Measurements from ENCODE around the gene KDSR.
"Not testable (repeated sequence)": the region's sequence is repeated elsewhere in the genome, so short reads cannot be mapped to it uniquely, and the experiment has no call there.

Gene KDSR

DNA sequence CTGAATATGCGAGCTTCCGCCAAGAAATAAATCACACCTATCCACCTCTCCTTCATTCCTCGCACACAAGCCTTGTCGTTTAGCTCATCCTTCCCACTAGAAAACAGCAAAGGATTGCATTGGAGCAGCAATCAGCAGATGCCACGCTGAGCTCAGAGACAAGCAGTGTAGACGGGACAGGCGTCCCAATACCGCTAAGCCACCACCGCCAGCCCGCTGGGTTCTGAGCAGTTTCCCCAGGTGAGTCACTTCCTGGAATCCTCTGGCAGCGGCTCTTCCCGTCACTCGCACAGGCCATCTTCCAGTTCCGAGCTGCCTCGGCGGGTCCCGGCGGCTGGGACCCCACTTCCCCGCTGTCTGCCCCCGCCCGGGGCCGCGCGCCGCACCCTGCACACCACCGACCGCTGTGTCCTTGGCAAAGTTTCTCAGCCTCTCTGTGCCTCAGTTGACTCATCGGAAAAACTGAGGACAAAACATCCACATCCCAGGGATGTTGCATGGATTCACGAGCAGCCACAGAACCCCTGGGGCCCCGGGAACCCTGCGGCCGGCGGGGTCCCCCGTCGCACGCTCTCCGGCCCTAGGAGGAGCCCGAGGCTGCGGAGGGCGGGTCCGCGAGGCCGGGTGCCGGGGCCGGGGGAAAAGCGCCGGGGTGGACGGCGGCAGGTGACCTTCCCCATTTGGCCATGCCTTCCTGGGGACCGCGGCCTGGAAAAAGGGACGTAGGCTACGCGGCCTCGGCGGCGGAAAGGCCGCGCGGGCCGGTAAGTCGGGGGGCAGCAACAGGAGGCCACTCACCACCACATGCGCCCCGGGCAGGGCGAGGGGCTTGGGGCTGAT is 573 bp downstream of the KDSR start:
- peak; percentile 32 to 47 for DNase-seq (ENCODE audit: low read depth in 2 of 2, low spot score in 1 of 2)

DNA sequence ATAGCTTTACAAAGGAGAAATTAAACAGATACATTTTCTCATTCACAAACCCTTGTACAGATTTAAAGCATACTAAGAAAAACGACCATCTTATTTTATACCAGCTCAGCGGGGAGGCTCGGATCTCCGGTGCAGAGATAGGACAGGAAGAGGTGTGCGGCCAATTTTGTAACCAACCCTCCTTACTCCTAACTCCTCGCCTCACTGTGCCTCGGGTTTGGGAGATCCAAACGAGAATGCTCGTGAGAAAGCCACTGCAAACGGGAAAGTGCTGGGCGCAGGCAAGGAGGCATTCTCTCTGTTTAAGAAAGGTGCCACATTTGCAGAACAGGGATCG is 1.2 kb downstream of the KDSR start:
- no peak for DNase-seq (ENCODE audit: low read depth in 2 of 2, low spot score in 1 of 2)

DNA sequence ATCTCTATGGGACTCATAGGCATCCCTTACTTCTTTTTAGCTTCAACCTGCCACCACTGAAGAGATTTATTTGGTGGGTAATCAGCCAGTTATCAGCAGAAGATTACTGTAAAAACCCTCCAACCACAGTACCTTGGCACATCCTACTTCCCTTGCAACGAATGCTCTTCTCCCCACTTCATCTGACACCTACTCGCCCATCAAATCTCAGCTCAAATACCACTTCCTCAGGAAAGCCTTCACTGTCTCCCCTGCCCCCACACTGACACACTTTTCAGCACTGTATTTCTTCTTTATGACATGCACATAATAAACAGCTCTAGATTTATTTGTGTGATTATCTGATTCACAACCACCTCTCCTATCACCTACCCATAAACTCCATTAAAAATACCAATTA is 3.1 kb downstream of the KDSR start:
- peak in 1 of 2 donors; percentile 18 for DNase-seq (ENCODE audit: low read depth in 2 of 2, low spot score in 1 of 2)

DNA sequence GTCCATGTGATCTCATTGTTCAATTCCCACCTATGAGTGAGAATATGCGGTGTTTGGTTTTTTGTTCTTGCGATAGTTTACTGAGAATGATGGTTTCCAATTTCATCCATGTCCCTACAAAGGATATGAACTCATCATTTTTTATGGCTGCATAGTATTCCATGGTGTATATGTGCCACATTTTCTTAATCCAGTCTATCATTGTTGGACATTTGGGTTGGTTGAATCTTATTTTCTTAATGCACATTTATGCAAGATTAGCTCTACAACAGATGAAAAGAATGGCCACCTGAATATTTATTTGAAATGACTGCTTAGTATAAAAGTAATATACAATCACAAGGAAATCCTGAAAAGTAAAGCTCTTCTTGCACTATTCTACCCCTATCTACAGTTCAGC is 3.6 kb downstream of the KDSR start:
- not testable (repeated sequence) for DNase-seq (ENCODE audit: low read depth in 2 of 2, low spot score in 1 of 2)

DNA sequence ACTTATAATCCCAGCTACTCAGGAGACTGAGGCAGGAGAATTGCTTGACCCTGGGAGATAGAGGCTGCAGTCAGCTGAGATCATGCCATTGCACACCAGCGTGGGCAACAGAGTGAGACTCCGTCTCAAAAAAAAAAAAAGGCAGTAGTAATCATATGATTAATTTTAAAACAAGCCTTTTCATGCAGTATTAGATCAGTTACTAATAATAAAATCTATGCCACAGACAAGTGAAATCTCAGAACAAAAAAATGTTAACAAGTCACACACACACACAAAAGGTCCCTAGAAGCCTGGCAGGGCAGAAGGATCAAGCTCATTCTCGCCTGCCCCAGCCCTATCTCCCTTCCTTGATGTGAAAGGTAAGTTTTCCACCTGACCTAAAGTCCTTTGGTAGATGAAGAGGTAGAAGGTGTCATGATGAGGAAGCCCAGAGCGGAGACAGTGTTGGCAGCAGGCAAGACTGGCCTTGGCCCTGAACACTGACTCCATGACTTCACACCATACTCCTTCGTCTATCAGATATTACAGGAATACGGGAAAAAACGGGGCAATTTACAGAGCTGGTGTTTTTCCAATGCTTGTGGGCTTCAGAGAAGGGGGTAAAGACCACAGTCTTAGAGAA is 10.6 kb downstream of the KDSR start:
- DNase-seq (ENCODE audit: low read depth in 2 of 2, low spot score in 1 of 2) = no peak

DNA sequence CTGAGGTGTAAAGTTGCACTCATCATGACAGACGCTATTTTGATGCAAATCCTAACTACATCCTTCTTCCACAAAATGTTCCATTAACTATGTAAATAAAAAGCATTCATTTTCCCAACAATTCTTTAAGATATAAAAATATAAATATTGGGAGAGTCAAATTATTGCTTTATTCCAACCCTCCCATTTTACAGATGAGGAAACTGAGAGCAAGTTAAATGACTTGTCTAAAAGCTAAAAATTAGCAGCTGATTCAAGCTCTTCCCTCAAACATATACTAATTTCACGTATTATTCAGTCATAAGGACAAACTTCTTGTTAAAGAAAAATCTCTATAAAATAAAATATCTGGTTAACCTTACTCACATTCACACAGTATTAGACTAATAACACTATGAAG is 16.8 kb downstream of the KDSR start:
- DNase-seq (ENCODE audit: low read depth in 2 of 2, low spot score in 1 of 2) = no peak

DNA sequence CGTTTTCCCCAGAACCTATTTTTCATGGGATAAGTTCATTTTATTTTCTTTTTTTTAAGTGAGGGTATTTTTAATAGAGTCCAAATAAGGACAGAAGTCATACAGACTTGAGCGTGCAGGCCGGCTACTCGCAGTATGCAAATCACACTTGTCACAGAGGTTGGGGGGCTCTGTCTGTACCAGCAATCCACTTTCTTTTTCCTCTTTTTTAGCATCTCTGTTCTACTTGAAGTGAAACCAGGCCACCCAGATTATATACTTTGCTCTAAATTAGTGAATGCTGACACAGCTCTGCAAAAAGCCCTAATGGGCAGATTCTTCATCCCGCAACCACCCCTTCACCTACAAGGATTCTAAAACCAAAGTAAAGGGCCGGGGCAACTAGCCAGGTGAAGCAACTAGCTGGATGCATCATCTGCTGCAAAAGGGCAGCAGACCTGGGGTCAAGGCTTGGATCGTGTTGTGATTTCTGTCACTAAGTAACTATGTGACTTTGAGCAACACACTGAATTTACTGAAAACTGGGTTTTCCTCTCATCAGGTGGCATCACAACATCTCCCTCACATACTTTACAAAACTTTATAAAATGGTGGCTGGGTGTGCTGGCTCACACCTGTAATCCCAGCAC is 18.4 kb downstream of the KDSR start:
- DNase-seq (ENCODE audit: low read depth in 2 of 2, low spot score in 1 of 2) = no peak

DNA sequence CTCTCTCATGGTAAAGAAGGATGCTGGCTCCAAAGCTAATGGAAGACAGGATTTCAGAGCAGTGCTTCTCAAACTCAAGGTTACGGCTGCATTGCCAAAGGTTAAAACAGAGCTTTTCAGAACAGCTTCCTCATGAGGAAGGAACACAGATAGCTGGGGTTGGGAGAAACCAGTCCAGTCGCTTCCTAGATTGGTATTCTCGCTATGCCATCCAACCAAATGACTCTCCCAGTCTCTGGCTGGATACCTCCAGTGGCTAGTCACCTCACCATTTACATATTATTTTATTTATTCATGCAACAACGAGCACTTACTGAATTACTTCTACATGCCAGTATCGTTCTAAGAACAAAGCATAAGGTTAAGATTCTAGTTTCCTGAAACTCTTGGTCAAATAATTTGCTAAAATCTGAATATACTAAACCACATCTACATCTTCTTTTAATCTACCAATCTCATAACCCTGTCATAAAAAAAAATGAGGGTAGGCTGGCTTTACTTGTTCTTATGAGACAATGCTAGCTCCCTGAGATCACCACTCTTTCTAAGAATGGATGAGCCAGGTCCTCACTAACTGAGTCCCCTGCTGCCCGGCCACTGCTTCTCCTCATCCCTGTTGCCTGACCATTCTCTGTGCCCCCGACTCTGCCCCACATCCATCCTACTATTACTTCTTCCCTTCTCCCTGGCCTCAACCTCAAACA is 20.4 kb downstream of the KDSR start:
- no peak for DNase-seq (ENCODE audit: low read depth in 2 of 2, low spot score in 1 of 2)

DNA sequence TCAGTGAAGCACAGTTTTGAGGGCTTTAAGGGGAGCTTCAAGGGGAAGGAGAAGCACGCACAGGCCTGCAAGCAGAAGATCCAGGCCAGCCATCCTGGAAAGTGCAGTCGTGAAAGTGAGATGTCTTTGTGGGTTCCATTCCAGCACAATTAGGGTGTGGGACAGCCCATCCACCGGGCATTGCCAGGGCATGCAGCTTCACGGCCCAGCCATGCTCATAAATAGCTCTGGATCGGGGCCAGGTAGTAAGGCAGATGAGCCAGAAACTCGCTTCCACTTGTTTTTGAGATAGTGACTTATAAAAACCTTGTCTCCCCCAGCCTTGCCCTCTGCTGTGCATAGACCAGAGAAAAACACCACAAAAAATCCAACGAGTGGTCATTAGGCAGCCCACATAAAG is 21.0 kb downstream of the KDSR start:
- DNase-seq (ENCODE audit: low read depth in 2 of 2, low spot score in 1 of 2) = no peak

DNA sequence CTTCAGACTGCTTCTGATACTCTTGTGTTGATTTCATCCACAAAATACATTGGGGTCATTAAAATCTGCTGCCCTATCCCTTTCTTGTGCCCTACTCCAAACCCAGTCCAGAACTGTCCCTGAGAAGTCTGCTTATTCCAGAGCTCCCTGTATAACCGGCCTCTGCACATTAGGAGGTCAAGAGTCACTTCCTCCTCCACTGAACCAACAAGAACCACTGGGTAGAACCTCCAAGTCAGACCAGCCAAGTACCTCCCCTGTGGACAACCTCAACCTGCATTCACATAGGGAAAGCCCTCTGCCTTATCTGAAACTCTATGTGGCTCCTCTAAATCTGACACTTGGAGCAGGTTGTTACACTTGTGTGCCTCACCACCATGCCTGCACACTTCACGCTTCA is 22.1 kb downstream of the KDSR start:
- no peak for DNase-seq (ENCODE audit: low read depth in 2 of 2, low spot score in 1 of 2)

DNA sequence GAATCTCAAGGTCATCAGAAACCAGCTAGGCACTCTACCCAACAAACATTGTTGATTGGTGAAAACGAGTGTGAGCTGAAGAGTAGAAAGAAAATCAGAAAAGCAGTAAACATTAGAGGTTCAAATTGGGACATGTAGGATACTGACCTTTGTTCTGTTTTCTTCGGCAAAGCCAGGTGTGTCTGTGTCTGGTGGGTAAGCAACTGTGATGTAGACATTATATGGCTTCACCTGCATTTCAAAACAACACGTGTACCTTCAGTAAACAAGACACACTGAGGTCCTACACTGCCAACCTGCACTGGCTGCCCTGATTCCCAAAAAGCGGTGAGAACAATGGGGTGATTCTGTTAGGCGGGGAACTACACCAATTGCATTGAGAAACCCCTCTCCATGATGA is 22.7 kb downstream of the KDSR start:
- no peak for DNase-seq (ENCODE audit: low read depth in 2 of 2, low spot score in 1 of 2)

DNA sequence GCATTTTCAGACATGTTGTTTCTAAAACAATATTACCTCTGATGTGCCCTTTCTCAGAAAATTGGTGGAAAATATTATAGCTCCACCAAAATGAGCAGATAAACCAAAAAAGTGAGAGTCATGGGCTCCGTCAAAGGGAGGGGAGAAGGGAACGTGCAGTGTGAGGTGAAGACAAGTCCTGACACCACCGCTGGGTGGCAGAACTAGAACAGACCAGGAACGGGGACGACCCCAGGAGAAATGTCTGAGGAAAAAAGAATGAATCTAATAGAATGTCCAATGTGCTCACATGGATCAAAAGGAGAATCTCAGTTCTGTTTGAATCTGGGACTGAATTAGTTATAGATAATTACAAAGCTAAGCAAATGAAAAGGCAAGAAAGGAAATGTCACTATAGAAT is 24.8 kb downstream of the KDSR start:
- DNase-seq (ENCODE audit: low read depth in 2 of 2, low spot score in 1 of 2) = no peak

DNA sequence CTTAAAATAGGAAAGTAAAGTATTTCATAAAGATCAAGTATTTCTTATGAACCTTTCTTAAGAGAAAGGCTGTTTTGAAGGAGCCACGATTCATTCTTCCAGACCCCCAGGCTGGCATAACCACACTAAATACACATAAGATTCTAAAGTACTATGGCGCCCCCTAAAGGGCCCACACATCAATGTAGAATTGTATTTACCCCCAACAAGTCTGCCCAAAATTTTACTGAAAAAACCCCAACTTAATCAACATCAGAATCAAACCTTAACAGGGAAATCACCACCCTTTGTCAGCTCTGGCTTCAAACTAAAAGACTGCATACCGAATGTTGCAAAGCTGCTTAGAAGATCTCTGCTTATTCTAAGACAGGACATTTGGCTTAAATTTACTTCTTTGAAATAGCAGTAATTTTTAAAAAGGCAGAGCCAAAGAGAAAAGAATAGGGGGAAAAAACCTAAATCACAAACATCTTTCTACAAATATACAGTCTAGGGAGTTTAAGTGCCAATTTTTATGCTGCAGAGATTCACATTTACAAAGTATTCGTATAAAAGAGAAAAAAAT is 27.0 kb downstream of the KDSR start:
- peak in 1 of 2 donors; percentile 21 for DNase-seq (ENCODE audit: low read depth in 2 of 2, low spot score in 1 of 2)

DNA sequence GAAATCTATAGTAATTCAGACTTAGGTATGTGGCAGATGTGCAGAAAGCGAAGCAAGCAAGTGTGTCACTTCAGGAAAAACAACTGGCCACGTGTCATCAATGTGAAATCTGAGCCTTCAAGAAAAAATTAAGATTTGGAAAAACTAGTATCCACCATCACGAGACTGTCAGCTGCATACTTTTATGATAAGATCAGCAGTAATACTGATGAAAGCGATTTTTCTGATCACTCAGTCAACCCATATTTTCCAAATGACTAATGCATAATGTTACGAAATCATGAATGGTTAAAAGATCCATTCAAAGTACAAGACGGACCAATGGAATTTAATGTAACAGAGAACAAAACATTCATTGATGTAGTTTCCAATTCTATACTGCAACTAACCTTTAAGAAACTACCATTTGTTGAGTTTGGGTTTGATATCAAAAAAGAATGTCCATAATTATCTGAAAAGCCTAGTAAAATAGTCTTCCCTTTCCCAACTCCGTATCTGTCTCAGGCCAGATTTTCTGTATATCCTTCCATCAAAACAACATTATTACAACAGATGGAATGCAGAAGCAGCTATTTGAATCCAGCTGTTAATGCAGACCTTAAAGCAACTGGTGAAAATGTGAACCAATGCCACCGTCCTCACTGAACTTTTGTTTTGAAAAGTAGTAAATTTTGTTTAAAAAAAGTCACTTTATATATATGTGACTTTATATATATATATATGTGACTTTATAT is 30.5 kb downstream of the KDSR start:
- DNase-seq (ENCODE audit: low read depth in 2 of 2, low spot score in 1 of 2) = no peak

DNA sequence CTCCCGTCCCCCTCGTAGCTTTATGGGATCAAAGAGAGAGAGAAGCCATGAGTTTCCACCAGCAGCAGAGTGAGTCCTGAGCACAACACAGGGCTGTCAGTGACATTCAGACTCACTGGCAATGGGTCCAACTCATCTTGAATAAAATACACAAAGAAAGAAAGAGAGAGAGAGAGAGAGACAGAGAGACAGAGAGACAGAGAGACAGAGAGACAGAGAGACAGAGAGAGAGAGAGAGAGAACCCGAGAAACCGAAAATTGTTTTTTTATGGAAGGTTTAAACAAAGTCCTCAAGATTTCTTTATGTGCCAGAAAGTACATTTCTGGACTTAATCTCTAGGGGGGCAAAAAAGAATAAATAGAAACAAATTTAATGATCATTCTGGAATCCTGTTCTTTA is 35.9 kb downstream of the KDSR start:
- DNase-seq (ENCODE audit: low read depth in 2 of 2, low spot score in 1 of 2) = no peak

DNA sequence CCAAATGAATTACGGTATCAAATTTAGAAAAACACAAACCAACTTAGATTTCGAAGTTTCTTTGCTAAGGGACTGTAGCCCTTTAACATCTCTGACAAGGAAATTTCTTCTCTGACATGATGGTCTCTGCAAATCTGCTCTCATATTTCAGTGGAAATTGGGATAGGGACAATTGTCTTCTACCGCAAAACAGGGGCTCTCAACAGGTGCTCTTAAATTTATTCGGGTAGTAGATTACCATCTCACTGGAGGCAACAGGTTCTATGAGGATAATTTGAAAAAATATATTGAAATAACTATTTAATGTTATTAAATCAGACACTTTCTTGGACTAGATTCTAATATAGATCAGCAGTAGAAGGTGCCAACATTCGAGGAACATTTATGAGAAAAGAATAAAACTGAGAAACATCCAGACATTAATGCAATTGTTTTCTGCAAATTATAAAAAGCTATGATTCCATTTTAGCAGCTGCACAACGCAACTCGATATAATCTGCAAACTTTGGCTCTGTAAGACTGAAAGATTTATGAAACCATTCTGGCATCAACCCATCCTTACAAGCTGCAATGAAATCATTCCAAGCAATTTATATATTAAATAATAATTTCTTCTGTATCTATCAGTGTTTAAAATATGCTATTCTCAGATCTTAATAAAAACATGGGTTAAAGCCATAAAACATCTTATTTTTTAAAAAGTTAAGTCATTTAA is 37.4 kb downstream of the KDSR start:
- DNase-seq (ENCODE audit: low read depth in 2 of 2, low spot score in 1 of 2) = no peak

DNA sequence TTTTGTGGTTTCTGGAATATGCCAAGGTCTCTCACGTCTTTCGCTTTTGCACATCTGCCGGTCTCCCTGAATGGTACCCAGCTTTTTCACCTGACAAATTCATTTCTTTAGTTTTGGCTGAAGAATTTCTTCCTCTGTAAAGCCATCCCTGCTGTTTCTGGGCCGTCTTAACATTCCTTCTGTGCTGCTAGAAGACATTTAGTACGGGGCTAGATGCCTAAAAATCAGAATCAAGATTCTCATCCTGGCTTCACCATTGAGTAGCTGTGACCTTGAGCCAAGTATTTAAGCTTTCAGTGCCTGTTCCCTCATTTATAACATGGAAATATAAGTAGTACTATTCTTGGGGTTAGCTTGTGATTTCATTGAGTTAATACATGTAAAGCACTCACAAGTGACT is 41.0 kb downstream of the KDSR start:
- DNase-seq (ENCODE audit: low read depth in 2 of 2, low spot score in 1 of 2) = no peak

DNA sequence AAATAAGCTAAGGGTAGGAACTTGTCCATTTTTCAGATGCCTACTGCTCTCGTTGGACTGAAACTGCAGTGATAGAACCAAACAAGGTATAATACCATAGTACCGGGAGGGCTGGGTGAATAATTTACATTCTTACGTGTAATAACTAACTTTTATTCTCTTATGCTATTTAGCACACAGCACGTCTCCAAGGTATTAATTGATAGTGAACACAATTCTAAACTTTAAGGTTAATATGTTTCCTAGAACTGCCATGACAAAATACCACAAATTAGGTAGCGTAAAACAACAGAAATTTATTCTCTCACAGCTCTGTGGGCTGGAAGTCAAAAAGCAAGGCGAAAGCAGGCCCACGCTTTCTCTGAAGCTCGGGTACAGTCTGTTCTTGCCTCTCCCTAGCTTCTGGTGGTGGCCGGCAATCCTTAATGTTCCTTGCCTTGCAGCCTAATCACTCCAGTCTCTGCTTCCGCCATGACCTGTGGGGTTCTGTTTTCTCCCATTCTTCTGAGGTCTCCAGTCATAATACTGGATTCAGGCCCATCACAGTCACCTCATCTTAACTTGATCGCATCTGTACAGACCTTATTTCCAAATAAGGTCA is 41.8 kb downstream of the KDSR start:
- no peak for DNase-seq (ENCODE audit: low read depth in 2 of 2, low spot score in 1 of 2)

DNA sequence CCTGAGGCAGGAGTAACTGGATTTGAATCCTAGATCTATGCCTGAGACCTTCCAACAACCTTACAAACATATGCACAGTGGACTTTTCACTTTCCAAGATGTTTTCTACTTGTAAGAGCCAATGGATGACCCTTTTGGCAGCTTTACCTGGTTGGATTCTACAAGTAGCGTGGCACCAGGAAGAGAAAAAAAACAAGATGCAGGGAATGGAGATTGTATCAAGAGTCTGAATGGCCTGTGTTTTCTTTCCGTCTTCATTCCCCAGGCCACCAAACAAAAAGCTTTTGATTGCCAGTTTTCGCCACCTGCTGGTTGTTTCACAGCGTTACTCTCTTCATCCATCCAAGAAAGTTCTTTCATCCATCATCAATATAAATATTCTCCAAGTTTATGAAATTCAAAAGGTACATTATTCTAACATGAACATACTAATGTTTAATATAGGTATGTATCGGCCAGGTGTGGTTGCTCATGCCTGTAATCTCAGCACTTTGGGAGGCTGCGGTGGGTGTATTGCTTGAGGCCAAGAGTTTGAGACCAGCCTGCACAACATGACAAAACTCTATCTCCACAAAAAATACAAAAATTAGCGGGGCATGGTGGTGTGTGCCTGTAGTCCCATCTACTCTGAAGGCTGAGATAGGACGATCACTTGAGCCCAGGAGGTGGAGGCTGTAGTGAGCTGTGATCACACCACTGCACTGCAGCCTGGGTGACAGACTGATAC is 43.9 kb downstream of the KDSR start:
- peak in 1 of 2 donors; percentile 29 for DNase-seq (ENCODE audit: low read depth in 2 of 2, low spot score in 1 of 2)

Measured in stimulated activated CD8-positive, alpha-beta memory T cell treated with anti-CD3 and anti-CD28 coated beads, Interleukin-4, amount 100 ng/mL, for 4 hours (primary cell).